Stimulated activated CD8-positive, alpha-beta memory T cell treated with anti-CD3 and anti-CD28 coated beads, Interleukin-12 subunit alpha, Interleukin-12 subunit beta, amount 100 ng/mL, for 24 hours (primary cell): ENCODE measurements around the gene SAMD11.
"Not testable (repeated sequence)": the region's sequence is repeated elsewhere in the genome, so short reads cannot be mapped to it uniquely, and the experiment has no call there.

ENCODE experiments used
- DNase-seq: peaks from one replicate; pipeline ENCODE4 v3.0.0-alpha.2; 2020; ENCODE audit errors: extremely low read depth

SAMD11 gene

GRCh38 chr1:944341-945325, 20.9 kb downstream of the SAMD11 start:
- DNase-seq: no peak

GRCh38 chr1:945688-946556, 22.2 kb downstream of the SAMD11 start:
- DNase-seq: no peak

- not testable (repeated sequence) for DNase-seq
Observed at GRCh38 chr1:946811-947210, 23.1 kb downstream of the SAMD11 start.

GRCh38 chr1:947958-948357, 24.2 kb downstream of the SAMD11 start:
- no peak for DNase-seq

- no peak for DNase-seq
Observed at GRCh38 chr1:950268-950667, 26.5 kb downstream of the SAMD11 start.

- no peak for DNase-seq
Observed at GRCh38 chr1:950881-951280, 27.2 kb downstream of the SAMD11 start.

GRCh38 chr1:951364-951763, 27.6 kb downstream of the SAMD11 start:
- no peak for DNase-seq

- no peak for DNase-seq
Observed at GRCh38 chr1:952201-952600, 28.5 kb downstream of the SAMD11 start.

- DNase-seq: no peak
Observed at GRCh38 chr1:952603-953002, 28.9 kb downstream of the SAMD11 start.

- DNase-seq: no peak
Observed at GRCh38 chr1:953524-954320, 30.0 kb downstream of the SAMD11 start.

GRCh38 chr1:954927-955326, 31.2 kb downstream of the SAMD11 start:
- DNase-seq: no peak

- no peak for DNase-seq
Observed at GRCh38 chr1:955474-955873, 31.8 kb downstream of the SAMD11 start.

- no peak for DNase-seq
Observed at GRCh38 chr1:956636-957035, 32.9 kb downstream of the SAMD11 start.

- DNase-seq: peak; percentile 90
Observed at GRCh38 chr1:958823-959730, 35.4 kb downstream of the SAMD11 start, which contains the start of gene NOC2L. TSS of gene NOC2L (minus strand) at chr1:959256. CDS start at chr1:959240, 16 bp downstream.

- DNase-seq: no peak
Observed at GRCh38 chr1:959731-960362, 36.1 kb downstream of the SAMD11 start.

- DNase-seq: peak; percentile 64
Observed at GRCh38 chr1:960363-961131, 36.8 kb downstream of the SAMD11 start, which contains the start of gene KLHL17. TSS of gene KLHL17 (plus strand) at chr1:960584. CDS start at chr1:960694, 110 bp downstream.

GRCh38 chr1:961132-961669, 37.5 kb downstream of the SAMD11 start:
- no peak for DNase-seq

GRCh38 chr1:962381-963300, 38.9 kb downstream of the SAMD11 start:
- no peak for DNase-seq
